ENCODE results near the gene SULT1C2. TPM values are rescaled to one million over a fixed set of nuclear protein-coding genes. Genes with fewer than 3 reads are reported as not detected.

SULT1C2 gene
- total and polyA plus RNA-seq, 2 of the 4 experiments (the other 2 are of a cell fraction) = 0.09 TPM; not detected in 1

- peak overlapping the region; percentile 79 for H2BK5ac ChIP-seq (ENCODE audit: low read depth, low read length, poor library complexity, severe bottlenecking)
- H2AK5ac ChIP-seq (ENCODE audit: low read depth, low read length) = no peak overlapping the region
- H3K9me1 ChIP-seq (ENCODE audit: insufficient read depth, low read length) = peaks cover 3% of the 10 kb centered on the region; the same call in 1 of the 2 replicates
- POLR2A ChIA-PET (ENCODE audit: unreplicated experiment) = no interaction called here
- H3K23ac ChIP-seq (ENCODE audit: low read depth, low read length) = peak overlapping the region; percentile 50; the same call in 1 of the 2 replicates
- TF ChIP-seq USF2 (IDR thresholded peaks at IDR 0.05; ENCODE audit: low read depth, low read length) (peak; percentile 69), CHD1 (IDR thresholded peaks at IDR 0.05; ENCODE audit: low read depth, low read length) (no peak)
- no peaks in the 10 kb centered on the region for H3K36me3 ChIP-seq (ENCODE audit: control insufficient read depth, insufficient read depth, low read length)
- WGBS, 2 experiments (ENCODE audit: extremely low coverage in 2 of 2, insufficient read length in 1 of 2) = 100% methylated on average over 2 of the region's 2 CpGs; no CpG with 5 or more reads in 1 of the 2 experiments
- H3K4me3 ChIP-seq (ENCODE audit: insufficient read depth, low read depth, low read length) = no peak overlapping the region
- DNase-seq (peak; percentile 85), ATAC-seq (ENCODE audit: low read depth) (peak; percentile 81)
- H4K91ac ChIP-seq (ENCODE audit: insufficient read depth, low read depth, low read length) = no peak overlapping the region
- H3K4me2 ChIP-seq (ENCODE audit: low read depth, low read length) = no peak overlapping the region
- no peak overlapping the region; the same call in 1 of the 2 replicates for H3K27ac ChIP-seq (ENCODE audit: insufficient read depth, low read length)
- no peaks in the 10 kb centered on the region for H3K79me1 ChIP-seq (ENCODE audit: low read depth in 1 of 2, low read length in 2 of 2)
- H2BK20ac ChIP-seq (ENCODE audit: low read depth, low read length) = peak overlapping the region; percentile 61
- H2AK9ac ChIP-seq (replicated peaks; ENCODE audit: low read depth, low read length, poor library complexity) = no peak overlapping the region
- H3K9me3 ChIP-seq (ENCODE audit: control insufficient read depth, insufficient read depth, low read length) = no peaks in the 10 kb centered on the region
- intact Hi-C loops (cut with micrococcal nuclease) = no loop called here
- H2BK15ac ChIP-seq (ENCODE audit: low read depth, low read length) = peak overlapping the region; percentile 68; the same call in 2 of the 3 replicates
- in situ Hi-C loops (cut with MboI; ENCODE audit: low sequenced_read_pairs) = no loop called here
- BruUV-seq (replicated peaks) = no TSS peak
- no peak overlapping the region for H3K56ac ChIP-seq (ENCODE audit: extremely low read depth, insufficient read depth, low read length)
- dilution Hi-C loops (cut with HindIII; ENCODE audit: low sequenced_read_pairs, unreplicated experiment) = no loop called here
- H4K5ac ChIP-seq (ENCODE audit: low read depth, low read length) = no peak overlapping the region; the same call in 1 of the 2 replicates
- no peak overlapping the region; the same call in 1 of the 2 replicates for H3K9ac ChIP-seq (ENCODE audit: low read depth, low read length)
- H3K27me3 ChIP-seq (ENCODE audit: control insufficient read depth, insufficient read depth, low read length) = no peaks in the 10 kb centered on the region
- peak overlapping the region; percentile 52 for H2AFZ ChIP-seq (replicated peaks; ENCODE audit: low read length, poor library complexity)
- H4K8ac ChIP-seq (ENCODE audit: low read depth in 2 of 2, low read length in 2 of 2) = peak overlapping the region; percentile 35 to 51; a peak in 3 of 4 replicates
- peak overlapping the region; percentile 52; the same call in 1 of the 2 replicates for H3K4ac ChIP-seq (ENCODE audit: low read depth, low read length)
- peak overlapping the region; percentile 28; the same call in 1 of the 2 replicates for H3K18ac ChIP-seq (ENCODE audit: low read depth, low read length)
- H2BK120ac ChIP-seq (ENCODE audit: low read depth, low read length) = peak overlapping the region; percentile 42; the same call in 1 of the 2 replicates
- CTCF ChIA-PET = no interaction called here
- H4K20me1 ChIP-seq (ENCODE audit: insufficient read depth, low read length) = no peaks in the 10 kb centered on the region
- peak overlapping the region; percentile 62; the same call in 1 of the 2 replicates for H3K14ac ChIP-seq (replicated peaks; ENCODE audit: low read depth, low read length)
- H3K4me1 ChIP-seq (ENCODE audit: control insufficient read depth, insufficient read depth, low read length) = peaks cover 5% of the 10 kb centered on the region; the same call in 1 of the 2 replicates
These were observed 36.0 kb downstream of the SULT1C2 start for GRCh38 chr2:108324531-108325255.
